K562 (cell line): ENCODE measurements around the gene CRKL. TPM values are rescaled to one million over a fixed set of nuclear protein-coding genes. Genes with fewer than 3 reads are reported as not detected.

Source experiments
- ARID3B ChIP-seq: fragments of 250-450 bp; sonication (Bioruptor Pico); IDR thresholded peaks from 2 replicates; pipeline ENCODE4 v1.4.0; 2020; ENCODE audit warnings: borderline replicate concordance
- CBX2 ChIP-seq: fragments of 200-600 bp; sonication (generic); IDR thresholded peaks from one replicate; pipeline ENCODE4 v1.6.1; 2012; ENCODE audit warnings: mild to moderate bottlenecking, low read length, inconsistent platforms; ENCODE audit not compliant: insufficient read depth, poor library complexity, severe bottlenecking
- CEBPZ ChIP-seq: fragments of 150-350 bp; IDR thresholded peaks from 2 replicates; pipeline ENCODE4 v1.6.1; 2014; ENCODE audit warnings: low read depth, mild to moderate bottlenecking, low read length, borderline replicate concordance
- E2F3 ChIP-seq: fragments of 250-450 bp; sonication (Bioruptor Pico); IDR thresholded peaks from 2 replicates; pipeline ENCODE4 v1.4.0; 2020; ENCODE audit warnings: mild to moderate bottlenecking
- HBP1 ChIP-seq: fragments of 450-650 bp; formaldehyde crosslinking; IDR thresholded peaks from 2 replicates; pipeline ENCODE4 v1.4.0; 2022; ENCODE audit warnings: missing genetic modification characterization
- HNRNPLL ChIP-seq: fragments of 200-400 bp; formaldehyde crosslinking; IDR thresholded peaks from 2 replicates; pipeline ENCODE4 v1.6.1; 2017; ENCODE audit warnings: low read length, low read depth, mild to moderate bottlenecking; ENCODE audit not compliant: poor library complexity, severe bottlenecking
- ILF3 ChIP-seq: fragments of 450-650 bp; IDR thresholded peaks from 2 replicates; pipeline ENCODE4 v1.6.1; 2018; ENCODE audit warnings: antibody characterized with exemption, mild to moderate bottlenecking, moderate library complexity, borderline replicate concordance
- MAFG ChIP-seq: fragments of 450-650 bp; conservative IDR thresholded peaks from 2 replicates; pipeline ENCODE4 v1.6.1; 2016; ENCODE audit warnings: missing genetic modification characterization, missing compliant biosample characterization
- PRMT5 ChIP-seq: sonication (generic); formaldehyde crosslinking; IDR thresholded peaks from 2 replicates; pipeline ENCODE4 v1.5.0; 2020; ENCODE audit warnings: missing genetic modification reagents
- RFX5 ChIP-seq: IDR thresholded peaks from 2 replicates; pipeline ENCODE4 v1.6.1; 2011; ENCODE audit warnings: low read depth, mild to moderate bottlenecking, improper control_type of control experiment, low read length
- SMAD3 ChIP-seq: fragments of 450-650 bp; formaldehyde crosslinking; conservative IDR thresholded peaks from 2 replicates; pipeline ENCODE4 v1.4.0; 2020; ENCODE audit warnings: mild to moderate bottlenecking
- SP2 ChIP-seq: IDR thresholded peaks from 2 replicates; pipeline ENCODE4 v1.6.1; 2011; ENCODE audit warnings: mild to moderate bottlenecking, low read depth, low read length, moderate library complexity; ENCODE audit not compliant: poor library complexity, severe bottlenecking; ENCODE audit errors: extremely low read depth
- TAF9B ChIP-seq: fragments of 450-650 bp; IDR thresholded peaks from 2 replicates; pipeline ENCODE4 v1.6.1; 2018; ENCODE audit warnings: mild to moderate bottlenecking; ENCODE audit not compliant: partially characterized antibody
- THRB ChIP-seq: fragments of 450-650 bp; formaldehyde crosslinking; conservative IDR thresholded peaks from 2 replicates; pipeline ENCODE4 v1.4.0; 2022; ENCODE audit warnings: mild to moderate bottlenecking, missing genetic modification characterization
- ZNF175 ChIP-seq: fragments of 200-800 bp; sonication (Bioruptor generic); IDR thresholded peaks from 2 replicates; pipeline ENCODE4 v1.6.1; 2016; ENCODE audit warnings: low read depth, mild to moderate bottlenecking, missing genetic modification characterization, missing compliant biosample characterization
- ZNF274 ChIP-seq: IDR thresholded peaks from 2 replicates; pipeline ENCODE4 v1.6.1; 2011; ENCODE audit warnings: low read depth, mild to moderate bottlenecking, low read length, moderate library complexity, borderline replicate concordance
- ZNF277 ChIP-seq: fragments of 250-450 bp; sonication (Bioruptor Pico); IDR thresholded peaks from 2 replicates; pipeline ENCODE4 v1.8.0; 2022; ENCODE audit warnings: inconsistent platforms, mild to moderate bottlenecking, moderate library complexity, borderline replicate concordance
- ZNF511 ChIP-seq: sonication (generic); formaldehyde crosslinking; IDR thresholded peaks from 2 replicates; pipeline ENCODE4 v1.8.0; 2022; ENCODE audit warnings: mild to moderate bottlenecking, missing genetic modification reagents
- polyA plus RNA-seq, 8 experiments: library from polyadenylated mRNA; depleted of rRNA in 4 of 8; stranded (reverse) in 5 of 8; unstranded in 3 of 8; fragments of >200 nt; fragmentation: Nextera tagmentation in 2 of 8; fragmentation: Illumina TruSeq in 1 of 8; extraction: Ambion mirVana in 2 of 8; extraction: Trizol in 1 of 8; gene quantifications; 2 replicates each; pipeline versions ENCODE4 v1.2.1 to v1.2.3, GENCODE V29; 2011 to 2014; ENCODE audit warnings: inconsistent platforms in 1 of 8, missing spikeins in 1 of 8
- total RNA-seq, 7 experiments: library from RNA; depleted of rRNA in 6 of 7; stranded (reverse); fragments of >200 nt in 6 of 7; fragmentation: Illumina TruSeq in 2 of 7; extraction: Trizol in 2 of 7; gene quantifications; 2 replicates each; pipeline versions ENCODE4 v1.2.1 to v1.2.3, GENCODE V29; 2011 to 2021; ENCODE audit warnings: low replicate concordance in 1 of 7

CRKL gene
- total and polyA plus RNA-seq, 9 of the 15 experiments (the other 6 are each of a cell fraction or from before 2014, with no cell fraction given) = 100 to 263 (median 124) TPM

GRCh38 chr22:20978419-20978818 is 61.2 kb downstream of the CRKL start (continued):
- TF ChIP-seq ILF3 = no peak
- no peak for TF ChIP-seq CBX2
- no peak for TF ChIP-seq ZNF175 (CRISPR knock-in tag)
- TF ChIP-seq THRB (CRISPR knock-in tag) = 0 out of 2 replicates have a peak, but pooled peaks have one; percentile 34
- TF ChIP-seq ARID3B (CRISPR knock-in tag) = no peak
- TF ChIP-seq SMAD3 (CRISPR knock-in tag) = no peak
- no peak for TF ChIP-seq SP2
- TF ChIP-seq HBP1 = 0 out of 2 replicates have a peak, but pooled peaks have one; percentile 32
- TF ChIP-seq ZNF274 = no peak
- TF ChIP-seq ZNF511 (CRISPR knock-in tag) = no peak
- TF ChIP-seq MAFG (tag) = no peak
- TF ChIP-seq E2F3 = 0 out of 2 replicates have a peak, but pooled peaks have one; percentile 52
- no peak for TF ChIP-seq TAF9B
- no peak for TF ChIP-seq RFX5
- TF ChIP-seq HNRNPLL = peak; percentile 14
- TF ChIP-seq CEBPZ = no peak
- TF ChIP-seq PRMT5 (CRISPR knock-in tag) = no peak
- TF ChIP-seq ZNF277 (CRISPR knock-in tag) = no peak
